Measurements from ENCODE around the gene TRIM4.

Gene TRIM4

GRCh38 chr7:99855236-99855635 is 64.1 kb downstream of the TRIM4 start:
- POLR2A ChIA-PET: no interaction called here
- no peaks in the 10 kb centered on the region for H3K4me1 ChIP-seq (ENCODE audit: control insufficient read depth, insufficient read depth, low read length)
- H3K36me3 ChIP-seq (ENCODE audit: control insufficient read depth in 2 of 2, insufficient read depth in 1 of 2, low read length in 2 of 2): no peaks in the 10 kb centered on the region
- CTCF ChIA-PET: no interaction called here
- no peak overlapping the region for H3K4me3 ChIP-seq (ENCODE audit: low read depth, low read length)
- no peak for TF ChIP-seq ZNF202 (tag by site-specific recombination; IDR thresholded peaks at IDR 0.05; ENCODE audit: borderline replicate concordance)
- TF ChIP-seq ZNF707 (tag by site-specific recombination; IDR thresholded peaks at IDR 0.05): no peak
- no peak for TF ChIP-seq ZNF138 (tag by site-specific recombination; IDR thresholded peaks at IDR 0.05; ENCODE audit: borderline replicate concordance)
- TF ChIP-seq, protein P1, sequence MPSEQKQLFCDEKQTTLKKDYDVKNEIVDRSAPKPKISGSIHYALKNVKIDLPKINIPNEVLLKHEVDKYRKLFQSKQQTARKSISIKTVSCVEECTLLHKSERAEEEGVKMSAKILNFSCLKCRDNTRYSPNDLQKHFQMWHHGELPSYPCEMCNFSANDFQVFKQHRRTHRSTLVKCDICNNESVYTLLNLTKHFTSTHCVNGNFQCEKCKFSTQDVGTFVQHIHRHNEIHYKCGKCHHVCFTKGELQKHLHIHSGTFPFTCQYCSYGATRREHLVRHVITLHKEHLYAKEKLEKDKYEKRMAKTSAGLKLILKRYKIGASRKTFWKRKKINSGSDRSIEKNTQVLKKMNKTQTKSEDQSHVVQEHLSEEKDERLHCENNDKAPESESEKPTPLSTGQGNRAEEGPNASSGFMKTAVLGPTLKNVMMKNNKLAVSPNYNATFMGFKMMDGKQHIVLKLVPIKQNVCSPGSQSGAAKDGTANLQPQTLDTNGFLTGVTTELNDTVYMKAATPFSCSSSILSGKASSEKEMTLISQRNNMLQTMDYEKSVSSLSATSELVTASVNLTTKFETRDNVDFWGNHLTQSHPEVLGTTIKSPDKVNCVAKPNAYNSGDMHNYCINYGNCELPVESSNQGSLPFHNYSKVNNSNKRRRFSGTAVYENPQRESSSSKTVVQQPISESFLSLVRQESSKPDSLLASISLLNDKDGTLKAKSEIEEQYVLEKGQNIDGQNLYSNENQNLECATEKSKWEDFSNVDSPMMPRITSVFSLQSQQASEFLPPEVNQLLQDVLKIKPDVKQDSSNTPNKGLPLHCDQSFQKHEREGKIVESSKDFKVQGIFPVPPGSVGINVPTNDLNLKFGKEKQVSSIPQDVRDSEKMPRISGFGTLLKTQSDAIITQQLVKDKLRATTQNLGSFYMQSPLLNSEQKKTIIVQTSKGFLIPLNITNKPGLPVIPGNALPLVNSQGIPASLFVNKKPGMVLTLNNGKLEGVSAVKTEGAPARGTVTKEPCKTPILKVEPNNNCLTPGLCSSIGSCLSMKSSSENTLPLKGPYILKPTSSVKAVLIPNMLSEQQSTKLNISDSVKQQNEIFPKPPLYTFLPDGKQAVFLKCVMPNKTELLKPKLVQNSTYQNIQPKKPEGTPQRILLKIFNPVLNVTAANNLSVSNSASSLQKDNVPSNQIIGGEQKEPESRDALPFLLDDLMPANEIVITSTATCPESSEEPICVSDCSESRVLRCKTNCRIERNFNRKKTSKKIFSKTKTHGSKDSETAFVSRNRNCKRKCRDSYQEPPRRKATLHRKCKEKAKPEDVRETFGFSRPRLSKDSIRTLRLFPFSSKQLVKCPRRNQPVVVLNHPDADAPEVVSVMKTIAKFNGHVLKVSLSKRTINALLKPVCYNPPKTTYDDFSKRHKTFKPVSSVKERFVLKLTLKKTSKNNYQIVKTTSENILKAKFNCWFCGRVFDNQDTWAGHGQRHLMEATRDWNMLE (tag by site-specific recombination; conservative IDR thresholded peaks at IDR 0.05; ENCODE audit: low read depth): no peak
- TF ChIP-seq IKZF3 (tag by site-specific recombination; IDR thresholded peaks at IDR 0.05): no peak
- no peak for TF ChIP-seq ZBTB48 (tag by site-specific recombination; IDR thresholded peaks at IDR 0.05)
- TF ChIP-seq, protein P2, sequence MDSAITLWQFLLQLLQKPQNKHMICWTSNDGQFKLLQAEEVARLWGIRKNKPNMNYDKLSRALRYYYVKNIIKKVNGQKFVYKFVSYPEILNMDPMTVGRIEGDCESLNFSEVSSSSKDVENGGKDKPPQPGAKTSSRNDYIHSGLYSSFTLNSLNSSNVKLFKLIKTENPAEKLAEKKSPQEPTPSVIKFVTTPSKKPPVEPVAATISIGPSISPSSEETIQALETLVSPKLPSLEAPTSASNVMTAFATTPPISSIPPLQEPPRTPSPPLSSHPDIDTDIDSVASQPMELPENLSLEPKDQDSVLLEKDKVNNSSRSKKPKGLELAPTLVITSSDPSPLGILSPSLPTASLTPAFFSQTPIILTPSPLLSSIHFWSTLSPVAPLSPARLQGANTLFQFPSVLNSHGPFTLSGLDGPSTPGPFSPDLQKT (IDR thresholded peaks at IDR 0.05; ENCODE audit: borderline replicate concordance, low read depth, low read length): no peak
- no peak for TF ChIP-seq ZNF248 (tag by site-specific recombination; IDR thresholded peaks at IDR 0.05)
- no peak for TF ChIP-seq SCRT1 (tag by site-specific recombination; IDR thresholded peaks at IDR 0.05; ENCODE audit: borderline replicate concordance)
- TF ChIP-seq ZNF140 (tag by site-specific recombination; IDR thresholded peaks at IDR 0.05): no peak
- no peak for TF ChIP-seq ZNF623 (tag by site-specific recombination; IDR thresholded peaks at IDR 0.05)
- H3K27ac ChIP-seq (ENCODE audit: extremely low read depth, low read depth, low read length): no peak overlapping the region
- no peaks in the 10 kb centered on the region for H3K9me3 ChIP-seq (ENCODE audit: control insufficient read depth, insufficient read depth, low read depth, low read length)

- ChIA-PET POLR2A (no interaction called here), CTCF (interaction anchor here (0.6 to 1.7 kb wide), 2 partner anchors 9 to 205 kb away, joined by 5 to 6 read pairs; no protein-coding TSS in a partner anchor)
- Histone ChIP-seq H3K4me3 (ENCODE audit: low read depth, low read length) (no peak overlapping the region), H3K27ac (ENCODE audit: extremely low read depth, low read depth, low read length) (no peak overlapping the region), H3K36me3 (ENCODE audit: control insufficient read depth in 2 of 2, insufficient read depth in 1 of 2, low read length in 2 of 2) (no peaks in the 10 kb centered on the region), H3K9me3 (ENCODE audit: control insufficient read depth, insufficient read depth, low read depth, low read length) (no peaks in the 10 kb centered on the region), H3K4me1 (ENCODE audit: control insufficient read depth, insufficient read depth, low read length) (no peaks in the 10 kb centered on the region)
- TF ChIP-seq ZFP69B (tag by site-specific recombination; IDR thresholded peaks at IDR 0.05) (no peak), BCL6B (tag by site-specific recombination; IDR thresholded peaks at IDR 0.05) (no peak), ZNF2 (tag by site-specific recombination; IDR thresholded peaks at IDR 0.05) (no peak), ZNF747 (tag by site-specific recombination; IDR thresholded peaks at IDR 0.05) (no peak), ZNF510 (tag by site-specific recombination; IDR thresholded peaks at IDR 0.05; ENCODE audit: insufficient replicate concordance) (no peak), ZIC2 (tag by site-specific recombination; IDR thresholded peaks at IDR 0.05) (no peak), ZNF362 (tag by site-specific recombination; IDR thresholded peaks at IDR 0.05) (no peak), ZNF324 (tag by site-specific recombination; IDR thresholded peaks at IDR 0.05) (no peak), ZNF394 (tag by site-specific recombination; IDR thresholded peaks at IDR 0.05; ENCODE audit: borderline replicate concordance) (no peak), SCRT2 (tag by site-specific recombination; IDR thresholded peaks at IDR 0.05) (no peak), ZNF274 (IDR thresholded peaks at IDR 0.05; ENCODE audit: low read length) (no peak), ZNF274 (tag by site-specific recombination; IDR thresholded peaks at IDR 0.05; ENCODE audit: borderline replicate concordance) (no peak), ZNF544 (tag by site-specific recombination; IDR thresholded peaks at IDR 0.05) (no peak)
- TF ChIP-seq, protein P3, sequence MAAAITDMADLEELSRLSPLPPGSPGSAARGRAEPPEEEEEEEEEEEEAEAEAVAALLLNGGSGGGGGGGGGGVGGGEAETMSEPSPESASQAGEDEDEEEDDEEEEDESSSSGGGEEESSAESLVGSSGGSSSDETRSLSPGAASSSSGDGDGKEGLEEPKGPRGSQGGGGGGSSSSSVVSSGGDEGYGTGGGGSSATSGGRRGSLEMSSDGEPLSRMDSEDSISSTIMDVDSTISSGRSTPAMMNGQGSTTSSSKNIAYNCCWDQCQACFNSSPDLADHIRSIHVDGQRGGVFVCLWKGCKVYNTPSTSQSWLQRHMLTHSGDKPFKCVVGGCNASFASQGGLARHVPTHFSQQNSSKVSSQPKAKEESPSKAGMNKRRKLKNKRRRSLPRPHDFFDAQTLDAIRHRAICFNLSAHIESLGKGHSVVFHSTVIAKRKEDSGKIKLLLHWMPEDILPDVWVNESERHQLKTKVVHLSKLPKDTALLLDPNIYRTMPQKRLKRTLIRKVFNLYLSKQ (tag by site-specific recombination; IDR thresholded peaks at IDR 0.05; ENCODE audit: borderline replicate concordance): no peak
Measured at GRCh38 chr7:99848420-99849216, 70.7 kb downstream of the TRIM4 start.
